ENCODE results near the gene TNKS1BP1.
A peak's percentile ranks its signal among the peaks of the same experiment; 100 is the strongest.

Gene TNKS1BP1

GRCh38 chr11:57324154-57324885 lies 432 bp downstream of the TNKS1BP1 start:
- DNase-seq, result peak; percentile 18

GRCh38 chr11:57323855-57324153 lies 948 bp downstream of the TNKS1BP1 start:
- DNase-seq, result no peak

- no peak for DNase-seq
Observed at GRCh38 chr11:57323167-57323854, 1.4 kb downstream of the TNKS1BP1 start.

GRCh38 chr11:57322256-57323166 lies 2.2 kb downstream of the TNKS1BP1 start:
- peak; percentile 73 for DNase-seq

GRCh38 chr11:57321388-57322255 lies 3.1 kb downstream of the TNKS1BP1 start:
- no peak for DNase-seq

GRCh38 chr11:57320719-57321387 lies 3.9 kb downstream of the TNKS1BP1 start:
- DNase-seq, result no peak

GRCh38 chr11:57320067-57320718 lies 4.6 kb downstream of the TNKS1BP1 start:
- DNase-seq, result no peak

GRCh38 chr11:57318178-57318577 lies 6.6 kb downstream of the TNKS1BP1 start:
- no peak for DNase-seq

- no peak for DNase-seq
Observed at GRCh38 chr11:57316017-57316416, 8.7 kb downstream of the TNKS1BP1 start.

GRCh38 chr11:57315491-57315890 lies 9.3 kb downstream of the TNKS1BP1 start:
- DNase-seq, result no peak

GRCh38 chr11:57314221-57314973 lies 10.4 kb downstream of the TNKS1BP1 start:
- no peak for DNase-seq

GRCh38 chr11:57313788-57314135 lies 11.0 kb downstream of the TNKS1BP1 start:
- DNase-seq, result no peak

GRCh38 chr11:57313071-57313787 lies 11.5 kb downstream of the TNKS1BP1 start:
- DNase-seq, result no peak

- DNase-seq, result no peak
Observed at GRCh38 chr11:57312511-57313021, 12.2 kb downstream of the TNKS1BP1 start.

GRCh38 chr11:57311109-57311936 lies 13.4 kb downstream of the TNKS1BP1 start:
- peak; percentile 85 for DNase-seq

- no peak for DNase-seq
Observed at GRCh38 chr11:57310630-57311086, 14.1 kb downstream of the TNKS1BP1 start.

- no peak for DNase-seq
Observed at GRCh38 chr11:57310091-57310490, 14.7 kb downstream of the TNKS1BP1 start.

GRCh38 chr11:57309106-57310059 lies 15.4 kb downstream of the TNKS1BP1 start:
- no peak for DNase-seq

Data from DMS153 (cell line).